Mucosa of stomach (tissue), 1 donor: ENCODE measurements around the gene RALGPS1.

Source experiments
- H3K27me3 ChIP-seq: one replicate; pipeline ENCODE4 v1.7.0; 2013; ENCODE audit warnings: mild to moderate bottlenecking, low read length; ENCODE audit not compliant: control insufficient read depth, insufficient read depth
- H3K36me3 ChIP-seq: one replicate; pipeline ENCODE4 v1.7.0; 2013; ENCODE audit warnings: low read length; ENCODE audit not compliant: control insufficient read depth, insufficient read depth
- H3K4me1 ChIP-seq: one replicate; pipeline ENCODE4 v1.7.0; 2013; ENCODE audit warnings: mild to moderate bottlenecking, low read length; ENCODE audit not compliant: control insufficient read depth, insufficient read depth
- H3K4me3 ChIP-seq: one replicate; pipeline ENCODE4 v1.7.0; 2013; ENCODE audit warnings: low read length
- H3K9ac ChIP-seq: one replicate; pipeline ENCODE4 v1.7.0; 2013; ENCODE audit warnings: mild to moderate bottlenecking, low read length, moderate library complexity
- H3K9me3 ChIP-seq: one replicate; pipeline ENCODE4 v1.7.0; 2013; ENCODE audit warnings: mild to moderate bottlenecking, low read length, moderate library complexity; ENCODE audit not compliant: control insufficient read depth
- donor health status: Pancreatic carcinoma.

Gene RALGPS1

DNA sequence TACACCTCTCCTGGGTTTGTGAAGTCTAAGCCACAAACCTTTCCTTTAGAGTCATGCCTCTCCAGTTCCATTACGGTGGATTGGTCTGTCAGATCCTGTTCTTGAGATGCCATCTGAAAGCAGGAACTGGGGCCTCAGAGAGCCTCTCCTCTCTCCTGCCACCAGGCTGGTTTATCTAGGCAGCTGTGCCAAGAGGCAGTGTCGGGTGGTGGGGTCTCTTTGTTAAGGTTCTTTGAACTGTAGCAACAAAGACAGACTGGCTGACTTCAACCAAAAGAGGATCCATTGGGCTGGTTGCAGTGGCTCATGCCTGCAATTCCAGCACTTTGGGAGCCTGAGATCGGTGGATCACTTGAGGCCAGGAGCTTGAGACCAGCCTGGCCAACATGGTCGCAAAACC is 273.8 kb downstream of the RALGPS1 start:
- Histone ChIP-seq H3K36me3 (no peaks in the 10 kb centered on the region), H3K27me3 (no peaks in the 10 kb centered on the region), H3K4me1 (peaks cover 23% of the 10 kb centered on the region), H3K9me3 (no peaks in the 10 kb centered on the region), H3K4me3 (no peak overlapping the region), H3K9ac (no peak overlapping the region)

DNA sequence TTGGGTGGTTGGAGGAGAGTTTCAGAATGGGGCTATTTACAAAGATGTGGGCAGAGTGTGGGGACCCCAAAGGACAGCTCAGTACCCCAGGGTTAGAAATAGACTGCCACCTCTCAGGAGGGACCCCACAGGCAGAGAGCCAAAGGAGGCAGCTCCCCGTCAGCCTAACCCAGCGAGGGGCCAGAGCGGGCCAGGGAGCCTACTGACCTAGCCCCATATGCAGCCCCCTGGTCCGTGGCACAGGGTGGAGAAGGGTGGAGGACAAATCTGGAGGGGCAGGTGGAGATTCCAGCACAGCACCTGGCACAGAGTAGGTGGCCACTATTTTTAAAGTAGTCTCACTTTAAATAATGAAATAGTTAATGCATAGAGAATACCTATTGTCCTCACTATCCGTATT is 275.0 kb downstream of the RALGPS1 start:
- H3K9ac ChIP-seq = no peak overlapping the region
- no peaks in the 10 kb centered on the region for H3K9me3 ChIP-seq
- no peaks in the 10 kb centered on the region for H3K36me3 ChIP-seq
- H3K4me1 ChIP-seq = peaks cover 23% of the 10 kb centered on the region
- H3K27me3 ChIP-seq = no peaks in the 10 kb centered on the region
- no peak overlapping the region for H3K4me3 ChIP-seq

DNA sequence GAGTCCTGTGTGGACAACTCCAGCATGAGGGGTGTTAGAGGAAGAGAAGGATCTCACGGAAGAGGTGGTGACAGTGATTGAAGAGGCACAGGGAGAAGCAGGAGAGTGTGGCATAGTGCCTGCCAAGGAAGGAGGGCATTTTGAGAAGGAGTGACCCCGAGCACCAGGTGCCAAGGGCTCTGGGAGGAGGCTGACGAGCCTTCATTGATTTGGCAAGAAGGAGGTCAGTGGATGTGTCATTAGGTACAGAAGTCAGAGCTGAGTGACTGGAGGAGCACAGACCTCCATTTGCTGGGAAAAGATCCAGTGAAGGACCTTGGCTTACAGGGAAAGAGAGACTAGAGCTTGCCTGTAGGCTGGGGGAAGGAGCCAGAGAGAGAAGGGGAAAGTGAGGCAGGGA is 278.2 kb downstream of the RALGPS1 start:
- Histone ChIP-seq H3K4me1 (peaks cover 14% of the 10 kb centered on the region), H3K27me3 (no peaks in the 10 kb centered on the region), H3K36me3 (no peaks in the 10 kb centered on the region), H3K9me3 (no peaks in the 10 kb centered on the region), H3K9ac (no peak overlapping the region), H3K4me3 (no peak overlapping the region)

DNA sequence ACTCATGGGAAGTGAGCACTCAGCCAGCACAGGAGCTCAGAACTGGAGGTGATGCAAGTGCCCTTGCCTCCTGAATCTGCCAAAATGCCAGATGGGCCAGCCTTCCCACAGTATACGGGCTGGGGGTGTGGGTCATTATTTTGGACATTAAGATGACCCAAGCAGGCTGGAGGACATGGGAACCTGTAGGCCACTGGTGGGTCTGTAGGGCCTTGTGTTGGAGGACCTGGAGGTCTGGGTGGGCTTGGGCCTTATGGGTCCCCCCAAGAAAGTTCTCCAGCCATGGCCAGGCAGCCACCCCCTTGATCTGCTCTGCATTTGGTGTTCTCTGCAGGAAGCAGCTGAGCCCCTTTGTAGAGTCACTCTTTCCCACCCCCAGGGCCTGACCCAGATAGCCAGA is 278.9 kb downstream of the RALGPS1 start:
- no peak overlapping the region for H3K4me3 ChIP-seq
- H3K27me3 ChIP-seq = no peaks in the 10 kb centered on the region
- no peak overlapping the region for H3K9ac ChIP-seq
- H3K36me3 ChIP-seq = no peaks in the 10 kb centered on the region
- no peaks in the 10 kb centered on the region for H3K9me3 ChIP-seq
- H3K4me1 ChIP-seq = peaks cover 13% of the 10 kb centered on the region

DNA sequence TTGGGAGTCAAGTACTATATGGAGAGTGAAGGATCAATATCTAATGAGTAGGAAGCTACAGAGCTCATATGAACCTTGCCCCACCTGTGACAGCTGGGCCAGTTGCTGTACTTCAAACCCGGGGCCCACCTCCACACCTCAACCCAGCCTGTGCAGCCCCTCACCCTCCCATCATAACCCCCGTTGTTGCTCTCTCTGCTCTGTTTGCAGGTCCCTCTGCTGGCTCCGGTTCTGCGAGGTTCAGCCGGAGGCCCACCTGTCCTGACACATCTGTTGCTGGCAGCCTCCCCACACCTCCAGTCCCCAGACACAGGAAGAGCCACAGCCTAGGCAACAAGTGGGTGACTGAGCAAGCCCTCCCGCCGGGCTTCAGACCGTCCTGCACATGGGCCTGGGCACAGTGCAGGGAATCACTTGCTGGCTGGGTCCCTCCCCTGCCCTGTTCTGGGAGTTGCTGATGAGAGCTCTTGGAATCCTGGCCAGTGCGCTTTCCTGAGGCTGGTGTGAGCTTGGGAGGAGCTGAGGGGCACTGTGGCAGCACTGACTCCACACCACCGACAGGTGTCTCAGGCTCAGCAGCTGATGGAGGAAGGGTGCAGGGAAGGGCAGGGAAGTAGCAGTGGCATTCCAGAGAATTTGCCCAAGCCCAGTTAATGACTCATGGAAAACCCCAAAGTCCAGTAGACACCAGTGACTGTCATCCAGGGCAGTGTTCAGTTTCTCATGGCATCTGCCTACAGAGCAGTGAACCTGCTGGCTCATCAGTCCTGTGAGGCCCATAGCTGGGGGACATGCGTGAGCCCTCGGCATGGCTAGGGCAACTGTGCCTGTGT is 280.5 kb downstream of the RALGPS1 start:
- Histone ChIP-seq H3K4me1 (peaks cover 23% of the 10 kb centered on the region), H3K27me3 (no peaks in the 10 kb centered on the region), H3K9me3 (no peaks in the 10 kb centered on the region), H3K4me3 (no peak overlapping the region), H3K9ac (no peak overlapping the region), H3K36me3 (peaks cover 4% of the 10 kb centered on the region)

DNA sequence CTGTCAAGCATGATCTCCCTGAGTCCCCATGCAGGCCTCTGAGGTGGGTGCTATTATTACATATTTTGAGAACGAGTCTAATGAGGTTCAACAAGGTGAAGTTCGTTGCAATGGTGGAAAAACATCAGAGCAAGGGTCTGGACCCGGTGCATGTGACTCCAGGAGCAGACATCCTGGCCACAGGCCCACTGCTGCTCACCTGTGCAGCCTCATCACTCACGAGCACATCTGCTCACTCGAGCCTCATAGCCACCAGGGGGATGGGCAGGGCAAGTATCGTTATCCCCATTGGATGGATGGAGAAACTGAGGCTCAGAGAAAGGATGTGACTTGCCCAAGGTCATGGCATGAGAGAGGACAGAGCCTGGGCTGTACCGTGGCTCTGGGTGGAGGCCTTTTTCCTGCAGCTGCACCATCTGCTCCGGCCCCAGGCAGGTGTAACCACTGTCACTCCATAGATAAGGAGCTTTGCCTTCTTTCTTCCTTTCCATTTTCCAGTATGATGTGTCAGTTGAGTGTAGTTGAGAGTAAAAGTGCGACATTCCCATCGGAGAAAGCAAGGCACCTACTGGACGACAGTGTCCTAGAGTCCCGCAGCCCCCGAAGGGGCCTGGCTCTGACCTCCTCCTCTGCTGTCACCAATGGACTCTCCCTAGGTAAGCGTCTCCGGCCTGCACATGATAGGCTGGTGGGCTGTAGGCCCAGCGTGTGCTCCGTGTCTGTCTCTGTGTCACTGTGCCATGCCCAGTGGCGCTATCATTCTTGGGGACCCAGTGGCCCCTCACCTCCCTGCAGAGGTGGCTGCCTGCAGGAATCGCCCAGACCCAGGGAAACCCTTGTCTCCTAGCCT is 281.6 kb downstream of the RALGPS1 start:
- Histone ChIP-seq H3K4me1 (peaks cover 23% of the 10 kb centered on the region), H3K9ac (no peak overlapping the region), H3K27me3 (no peaks in the 10 kb centered on the region), H3K4me3 (no peak overlapping the region), H3K36me3 (peaks cover 5% of the 10 kb centered on the region), H3K9me3 (no peaks in the 10 kb centered on the region)

DNA sequence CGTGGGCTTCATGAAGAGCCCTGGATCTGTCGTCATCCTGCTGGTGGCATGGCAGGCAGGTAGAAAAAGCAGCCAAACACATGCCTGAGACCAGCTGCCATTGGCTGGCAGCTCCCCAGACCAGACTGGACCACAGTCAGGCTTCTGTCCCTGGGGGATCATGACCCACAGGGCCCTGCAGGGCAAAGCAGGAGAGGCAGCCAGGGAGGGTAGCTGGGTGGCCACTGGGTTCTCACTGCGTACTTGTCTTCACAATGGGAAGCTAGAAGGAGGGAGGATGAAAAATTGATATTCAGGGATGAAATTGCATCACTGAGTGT is 282.2 kb downstream of the RALGPS1 start:
- Histone ChIP-seq H3K9me3 (no peaks in the 10 kb centered on the region), H3K36me3 (peaks cover 5% of the 10 kb centered on the region), H3K27me3 (no peaks in the 10 kb centered on the region), H3K9ac (no peak overlapping the region), H3K4me3 (no peak overlapping the region), H3K4me1 (peaks cover 23% of the 10 kb centered on the region)

DNA sequence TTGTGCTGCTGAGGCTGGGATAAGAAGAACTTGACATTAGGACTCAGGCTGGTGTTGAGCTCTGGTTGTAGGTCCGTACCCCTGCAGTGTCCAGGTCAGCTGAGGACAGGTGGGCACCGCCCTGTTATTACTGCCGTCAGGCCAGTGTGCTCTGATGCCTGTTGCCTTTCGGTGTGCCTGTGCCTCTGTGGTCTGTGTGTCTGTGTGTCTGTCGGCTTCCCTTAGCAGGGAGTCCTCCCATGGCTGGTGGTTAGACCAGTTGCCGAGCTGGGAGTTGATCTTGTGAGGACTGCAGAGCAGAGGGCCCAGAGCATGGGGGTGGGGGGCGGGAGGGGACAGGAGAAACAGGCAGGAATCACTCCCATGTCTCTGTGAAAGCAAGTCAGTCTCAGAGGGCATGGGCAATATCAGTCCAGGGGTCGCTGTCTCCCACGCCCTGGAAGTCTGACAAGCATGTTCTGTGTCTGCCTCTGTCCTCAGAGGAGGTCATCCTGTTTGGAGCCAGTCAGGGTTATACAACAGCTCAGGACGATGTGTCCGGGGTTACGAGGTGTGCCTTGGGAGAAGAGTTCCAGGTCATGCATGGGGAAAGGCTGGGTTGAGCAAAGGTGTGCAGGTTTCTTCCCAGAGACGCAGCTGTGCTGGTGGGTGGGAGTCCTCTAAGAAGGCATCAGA is 282.7 kb downstream of the RALGPS1 start:
- Histone ChIP-seq H3K9me3 (no peaks in the 10 kb centered on the region), H3K4me3 (no peak overlapping the region), H3K9ac (no peak overlapping the region), H3K27me3 (no peaks in the 10 kb centered on the region), H3K4me1 (peaks cover 23% of the 10 kb centered on the region), H3K36me3 (peaks cover 5% of the 10 kb centered on the region)

DNA sequence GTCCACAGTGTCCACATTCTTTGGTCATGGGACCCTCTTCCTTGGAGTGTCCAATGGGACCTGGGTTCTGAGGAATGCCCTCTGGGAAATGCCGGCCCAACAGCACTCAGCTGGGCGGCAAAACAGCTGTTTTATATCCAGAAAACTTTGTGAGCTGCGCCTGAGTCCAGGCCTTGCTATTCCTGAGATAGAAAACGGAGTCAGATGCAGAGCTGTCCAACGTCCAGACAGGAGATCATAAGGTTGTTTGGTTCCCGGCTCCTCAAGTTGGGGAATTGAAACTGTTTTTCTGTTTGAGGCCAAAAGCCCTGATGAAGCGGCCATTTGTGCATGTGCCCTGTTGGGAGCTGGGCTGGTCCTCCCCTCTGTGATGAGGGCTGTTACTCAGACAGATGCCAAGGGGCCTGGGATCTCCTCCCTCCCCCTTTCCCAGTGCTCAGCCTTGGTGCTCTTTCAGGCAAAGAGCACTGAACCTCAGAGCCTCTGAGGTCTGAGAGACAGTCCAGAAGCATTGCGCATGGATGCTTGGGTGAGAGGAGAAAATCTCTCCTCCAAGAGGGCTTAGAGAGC is 283.4 kb downstream of the RALGPS1 start:
- H3K27me3 ChIP-seq = no peaks in the 10 kb centered on the region
- peaks cover 5% of the 10 kb centered on the region for H3K36me3 ChIP-seq
- H3K9me3 ChIP-seq = no peaks in the 10 kb centered on the region
- no peak overlapping the region for H3K4me3 ChIP-seq
- H3K4me1 ChIP-seq = peaks cover 23% of the 10 kb centered on the region
- peak overlapping the region; percentile 7 for H3K9ac ChIP-seq

DNA sequence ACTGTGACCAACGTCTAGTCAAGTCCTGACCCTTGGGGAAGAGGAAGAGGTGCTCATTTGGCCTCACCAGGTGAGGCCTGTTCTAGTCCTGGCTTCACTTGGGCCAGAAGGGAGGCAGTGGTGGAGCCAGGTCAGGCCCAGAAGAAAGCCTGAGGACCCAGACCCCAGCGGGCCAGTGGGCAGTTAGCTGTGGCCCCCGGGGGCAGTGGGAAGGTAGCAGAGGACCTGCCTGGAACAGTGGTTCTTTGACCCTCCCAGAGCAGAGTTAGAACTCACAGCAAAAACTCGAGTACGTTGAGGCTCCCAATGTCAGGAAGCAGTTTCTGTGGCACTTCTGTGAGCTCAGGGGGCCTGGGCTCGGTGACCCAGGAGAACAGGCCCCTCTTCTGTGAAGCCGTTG is 284.0 kb downstream of the RALGPS1 start:
- H3K4me1 ChIP-seq = peaks cover 23% of the 10 kb centered on the region
- no peaks in the 10 kb centered on the region for H3K27me3 ChIP-seq
- H3K9me3 ChIP-seq = no peaks in the 10 kb centered on the region
- peaks cover 5% of the 10 kb centered on the region for H3K36me3 ChIP-seq
- H3K9ac ChIP-seq = peak overlapping the region; percentile 7
- H3K4me3 ChIP-seq = no peak overlapping the region

DNA sequence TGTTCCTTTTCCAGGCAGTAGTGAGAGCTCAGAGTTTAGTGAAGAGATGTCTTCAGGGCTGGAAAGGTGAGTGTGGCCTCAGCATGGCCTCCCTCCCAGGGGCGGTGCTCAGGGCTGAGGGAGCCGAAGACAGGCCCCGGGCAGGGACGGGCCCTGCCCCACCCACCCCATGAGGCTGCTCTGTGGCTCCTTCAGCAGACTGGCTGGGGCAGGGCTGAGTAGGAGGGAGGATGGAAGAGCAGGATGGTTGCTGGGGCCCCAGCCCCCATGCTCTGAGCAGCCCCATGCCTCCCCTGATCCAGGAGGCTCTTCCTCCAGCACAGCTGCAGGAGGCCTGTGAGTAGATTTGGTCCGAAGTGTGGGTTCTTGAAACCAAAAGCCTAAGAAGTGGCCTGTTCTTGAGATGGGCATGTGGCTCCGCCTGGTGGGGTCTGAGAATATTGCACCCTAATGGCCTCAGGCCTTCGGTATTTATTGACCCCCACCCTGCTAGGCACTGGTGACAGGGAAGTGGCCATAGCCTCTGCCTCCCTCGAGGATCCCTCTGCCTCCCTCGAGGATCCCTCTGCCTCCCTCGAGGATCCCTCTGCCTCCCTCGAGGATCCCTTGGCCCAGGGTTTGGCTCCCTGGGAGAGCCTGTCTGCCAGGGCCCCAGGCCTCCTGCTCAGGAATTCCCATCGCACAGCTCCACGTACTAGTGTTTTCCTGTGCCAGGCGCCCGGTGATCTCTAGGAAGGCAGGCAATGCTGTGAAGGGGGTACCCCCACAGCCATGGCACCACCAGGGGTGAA is 284.6 kb downstream of the RALGPS1 start:
- Histone ChIP-seq H3K4me1 (peaks cover 23% of the 10 kb centered on the region), H3K4me3 (no peak overlapping the region), H3K9ac (peak overlapping the region; percentile 7), H3K36me3 (peaks cover 5% of the 10 kb centered on the region), H3K9me3 (no peaks in the 10 kb centered on the region), H3K27me3 (no peaks in the 10 kb centered on the region)
